Activated T-cell treated with anti-CD3 and anti-CD28 coated beads, Interleukin-2, amount 50 U/mL, for 48 hours (primary cell): Measurements from ENCODE around the gene C1orf74.

ENCODE experiments used
- DNase-seq, 2 experiments: peaks; one replicate each; pipeline ENCODE4 v3.0.0-alpha.2; 2020

C1orf74 gene

DNA sequence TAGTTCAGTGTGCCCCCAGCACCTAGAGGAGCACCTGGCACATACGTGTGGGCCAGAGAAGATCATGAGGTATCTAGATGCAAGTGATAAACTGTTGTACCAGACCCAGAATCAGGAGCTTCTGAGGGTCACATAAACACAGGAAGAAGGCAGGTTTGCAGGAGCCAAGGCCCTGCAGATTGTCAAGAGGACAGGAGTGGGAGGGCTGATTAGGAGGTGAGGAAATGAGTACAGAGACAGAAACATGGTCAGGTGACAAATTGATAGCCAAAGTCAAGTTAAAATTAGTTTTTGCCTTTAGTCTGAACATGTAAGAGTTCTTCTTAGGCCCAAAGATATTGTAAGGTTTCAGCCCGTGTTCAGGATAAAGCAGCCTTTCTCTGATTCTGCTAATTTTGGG is 42.5 kb downstream of the C1orf74 start:
- no peak for DNase-seq

DNA sequence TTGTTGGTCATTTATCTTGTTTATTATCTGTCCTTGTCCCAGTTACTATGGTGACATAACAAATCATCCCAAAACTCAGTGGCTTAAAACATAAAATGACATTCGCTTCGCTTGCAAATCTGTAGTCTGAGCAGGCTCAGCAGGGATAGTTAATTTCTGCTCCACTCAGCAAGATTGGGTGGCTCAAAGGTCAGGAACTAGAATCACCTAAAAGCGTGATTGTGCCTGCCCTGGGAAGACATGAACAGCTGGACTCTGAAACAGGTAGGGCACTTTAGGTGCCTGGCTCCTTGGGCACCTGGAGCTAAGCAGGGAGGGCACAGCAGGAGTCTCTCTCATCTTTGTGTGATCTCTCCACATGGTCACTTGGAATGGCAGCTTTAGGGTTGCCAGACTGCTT is 43.2 kb downstream of the C1orf74 start:
- DNase-seq = no peak

DNA sequence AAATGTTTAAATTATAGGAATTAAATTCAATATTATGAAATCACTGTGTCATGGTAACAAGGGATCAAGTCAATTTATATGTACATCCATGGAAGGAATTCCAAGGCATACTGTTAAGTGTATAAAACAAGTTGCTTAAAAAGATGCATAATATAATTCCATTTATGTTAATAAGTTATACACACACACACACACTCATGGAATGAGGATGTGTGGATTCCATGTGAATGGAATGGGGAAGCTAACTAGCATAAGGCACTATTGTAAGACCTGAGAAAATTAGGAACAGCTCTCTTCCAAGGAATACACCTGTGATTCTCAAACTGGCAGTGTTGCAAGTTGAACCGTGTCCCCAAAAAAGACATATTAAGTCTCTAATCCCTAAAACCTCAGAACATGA is 46.1 kb downstream of the C1orf74 start:
- no peak for DNase-seq

DNA sequence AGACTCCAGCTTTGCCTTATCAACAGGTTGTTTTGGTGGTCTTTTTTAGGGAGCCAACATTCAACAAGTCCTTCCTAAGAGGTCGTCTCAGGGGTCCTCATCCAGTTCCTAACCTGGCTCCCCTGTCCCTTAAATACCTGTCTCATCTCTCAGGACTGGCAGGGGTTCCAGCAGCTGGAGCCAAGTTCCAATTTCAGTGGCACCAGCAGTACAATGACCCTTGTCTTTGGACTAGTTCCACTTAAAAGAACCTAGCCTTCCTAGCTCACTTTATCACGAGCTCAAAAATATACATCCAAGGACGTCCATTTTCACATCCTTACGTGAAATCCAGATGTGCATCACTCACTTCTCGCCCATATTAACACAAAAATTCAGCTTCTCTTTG is 47.2 kb downstream of the C1orf74 start:
- DNase-seq = no peak

DNA sequence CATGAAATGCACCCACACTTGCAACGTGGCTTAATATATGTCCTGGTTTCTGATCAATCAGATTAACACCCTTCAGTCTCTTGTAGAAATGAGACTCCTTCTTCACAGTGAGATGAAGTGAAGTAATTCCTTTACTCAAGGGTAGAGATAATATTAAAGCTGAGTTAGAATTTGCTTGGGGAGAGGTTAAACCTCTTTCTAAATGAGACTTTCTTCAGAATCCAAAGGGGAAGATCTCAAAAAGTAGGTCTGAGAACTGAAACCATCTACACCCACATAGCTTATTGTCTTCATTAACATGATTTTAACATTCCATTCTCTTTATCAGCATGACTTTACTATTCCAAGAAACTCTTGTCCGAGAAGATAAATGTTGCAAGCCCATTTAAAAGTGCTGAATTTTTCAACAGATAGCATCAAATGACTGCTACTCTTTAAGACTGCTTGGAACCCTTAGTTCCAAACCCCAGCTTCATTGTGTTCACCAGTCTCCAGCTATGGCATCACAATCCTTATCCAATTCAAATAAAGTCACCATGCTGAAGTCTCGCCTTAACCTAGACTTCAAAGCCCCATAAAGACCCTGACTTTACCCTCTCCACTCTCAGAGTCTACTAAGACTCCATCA is 47.8 kb downstream of the C1orf74 start:
- DNase-seq = no peak

DNA sequence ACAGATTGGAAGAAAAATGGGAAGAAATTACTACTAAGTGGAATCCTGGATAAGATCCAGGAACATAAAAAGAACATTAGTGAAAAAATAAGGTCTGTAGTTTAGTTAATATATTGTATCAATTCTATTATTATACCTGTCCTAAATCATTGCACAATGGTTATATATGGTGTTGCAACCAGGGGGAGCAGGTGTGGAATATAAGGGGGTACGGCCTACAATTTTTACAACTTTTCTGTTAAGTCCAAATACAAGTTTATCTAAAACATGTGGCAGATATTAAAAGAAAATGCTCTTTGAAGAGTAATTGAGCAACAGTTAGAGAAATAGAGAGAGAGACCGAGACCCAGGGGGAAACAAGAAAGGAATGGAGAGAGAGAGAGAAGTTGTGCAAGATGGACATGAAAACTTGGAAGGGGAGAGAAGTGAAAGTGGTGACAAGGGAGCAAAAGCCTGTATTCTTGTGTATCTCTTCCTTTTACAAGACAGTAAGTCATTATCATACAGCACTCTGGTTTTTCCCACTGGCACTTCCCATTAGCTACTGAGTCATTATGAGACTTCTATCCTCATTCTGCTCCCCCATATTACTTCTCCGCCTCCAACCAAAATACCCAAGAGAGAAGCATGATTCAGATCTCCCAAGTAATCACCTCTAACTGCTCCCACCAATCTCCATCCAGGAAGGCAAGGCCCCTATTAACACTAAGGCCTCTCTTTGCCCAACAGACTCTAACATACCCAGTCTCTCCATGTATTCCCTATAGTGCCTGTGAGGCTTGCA is 50.8 kb downstream of the C1orf74 start:
- DNase-seq = no peak

DNA sequence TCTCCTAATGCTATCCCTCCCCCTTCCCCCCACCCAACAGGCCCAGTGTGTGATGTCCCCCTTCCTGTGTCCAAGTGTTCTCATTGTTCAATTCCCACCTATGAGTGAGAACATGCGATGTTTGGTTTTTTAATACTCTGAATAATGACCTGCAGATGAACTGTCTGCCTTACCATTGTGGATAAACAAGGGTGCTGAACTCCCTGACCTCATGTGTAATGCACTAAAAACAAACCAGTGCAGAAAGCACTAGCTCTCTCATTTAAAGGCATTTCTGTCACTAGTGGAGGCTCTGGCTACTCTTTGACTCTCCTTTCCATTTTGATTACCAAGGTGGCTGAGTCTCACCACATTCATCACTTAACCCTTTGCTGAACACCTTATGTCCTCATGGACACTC is 51.6 kb downstream of the C1orf74 start:
- no peak for DNase-seq

DNA sequence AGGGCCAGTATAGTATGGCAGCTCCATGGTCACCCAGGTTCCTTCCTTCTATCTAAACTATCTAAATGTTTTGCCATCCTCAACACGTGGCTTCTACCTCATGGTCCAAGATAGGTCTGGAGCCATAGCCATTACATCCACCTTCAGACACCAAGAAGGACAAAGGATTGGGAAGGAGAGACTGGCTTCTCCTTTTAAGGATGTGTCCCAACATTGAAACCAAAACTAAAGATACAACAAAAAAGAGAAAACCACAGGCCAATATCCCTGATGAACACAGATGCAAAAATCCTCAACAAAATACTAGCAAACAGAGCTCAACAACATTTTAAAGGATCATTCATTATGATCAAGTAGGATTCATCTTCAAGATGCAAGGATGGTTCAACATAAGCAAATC is 54.9 kb downstream of the C1orf74 start:
- no peak for DNase-seq
